HUES6 (cell line): Measurements from ENCODE around the gene IFITM10.

Experiments used
- H3K27ac ChIP-seq: 2 replicates; pipeline ENCODE4 v1.7.0; 2013; ENCODE audit warnings: low read depth, mild to moderate bottlenecking, low read length, inconsistent platforms
- H3K27me3 ChIP-seq: 2 replicates; pipeline ENCODE4 v1.6.1; 2013; ENCODE audit warnings: low read length; ENCODE audit not compliant: control insufficient read depth, insufficient read depth
- H3K36me3 ChIP-seq: 2 replicates; pipeline ENCODE4 v1.6.1; 2013; ENCODE audit warnings: low read length; ENCODE audit not compliant: control insufficient read depth, insufficient read depth
- H3K4me1 ChIP-seq: 2 replicates; pipeline ENCODE4 v1.6.1; 2013; ENCODE audit warnings: low read length; ENCODE audit not compliant: control insufficient read depth, insufficient read depth
- H3K4me3 ChIP-seq: 2 replicates; pipeline ENCODE4 v1.5.1; 2013; ENCODE audit warnings: low read depth, low read length
- H3K9ac ChIP-seq: one replicate; pipeline ENCODE4 v1.6.1; 2013; ENCODE audit warnings: mild to moderate bottlenecking, low read length
- H3K9me3 ChIP-seq: 2 replicates; pipeline ENCODE4 v1.6.1; 2013; ENCODE audit warnings: low read depth, low read length; ENCODE audit not compliant: control insufficient read depth, insufficient read depth

Gene IFITM10

DNA sequence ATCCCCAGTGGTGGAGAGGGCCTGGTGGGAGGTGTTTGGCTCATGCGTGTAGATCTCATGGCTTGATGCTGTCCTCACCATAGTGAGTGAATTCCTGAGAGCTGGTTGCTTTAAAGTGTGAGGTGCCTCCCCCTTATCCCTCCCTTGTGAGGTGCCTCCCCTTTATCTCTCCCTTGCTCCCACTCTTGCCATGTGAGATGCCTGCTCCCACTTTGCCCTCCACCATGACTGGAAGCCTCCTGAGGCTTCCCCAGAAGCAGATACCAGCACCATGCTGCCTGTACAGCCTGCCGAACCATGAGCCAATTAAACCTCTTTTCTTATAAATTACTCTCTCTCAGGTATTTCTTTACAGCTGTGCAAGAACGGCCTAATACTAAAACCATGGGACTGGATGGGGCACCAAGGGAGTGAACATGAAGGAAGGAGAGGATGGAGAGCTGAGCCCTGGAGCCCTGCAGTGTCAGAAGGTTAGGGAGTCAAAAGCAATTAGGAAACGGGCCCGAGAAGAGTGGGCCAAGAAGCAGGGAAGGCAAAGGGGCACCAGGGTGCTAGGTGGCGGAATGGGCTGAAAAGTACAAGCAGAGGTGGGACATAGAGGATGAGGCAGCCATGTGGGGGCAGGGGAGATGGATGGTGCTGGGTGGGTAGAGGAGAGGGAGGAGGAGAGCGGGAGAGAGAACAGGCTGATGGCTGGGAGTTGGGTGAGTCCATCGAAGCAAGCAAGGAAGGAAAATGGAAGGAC lies 9.4 kb downstream of the IFITM10 start:
- H3K9me3 ChIP-seq, result peaks cover 7% of the 10 kb centered on the region
- H3K4me3 ChIP-seq, result no peak overlapping the region
- H3K36me3 ChIP-seq, result no peaks in the 10 kb centered on the region
- no peak overlapping the region for H3K9ac ChIP-seq
- H3K27me3 ChIP-seq, result peaks cover 82% of the 10 kb centered on the region
- H3K4me1 ChIP-seq, result no peaks in the 10 kb centered on the region
- no peak overlapping the region for H3K27ac ChIP-seq

DNA sequence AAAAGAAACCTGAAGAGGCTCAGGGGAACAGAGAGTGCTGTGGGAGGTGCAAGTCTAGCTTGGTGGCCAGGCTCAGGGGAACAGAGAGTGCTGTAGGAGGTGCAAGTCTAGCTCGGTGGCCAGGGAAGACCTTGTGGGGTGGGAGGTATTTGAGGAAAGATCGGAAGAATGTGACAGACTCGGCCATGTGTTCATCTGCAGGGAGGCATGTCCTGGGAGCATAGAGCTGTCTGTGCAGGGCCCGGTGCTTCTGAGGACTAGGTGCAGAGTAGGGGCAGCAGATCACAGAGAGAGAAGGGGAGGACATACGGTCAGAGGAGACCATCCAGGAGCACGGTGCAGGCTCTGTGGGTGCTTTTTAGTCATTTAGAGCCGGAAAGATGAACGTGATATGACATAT lies 10.8 kb downstream of the IFITM10 start:
- peaks cover 4% of the 10 kb centered on the region for H3K9me3 ChIP-seq
- no peak overlapping the region for H3K4me3 ChIP-seq
- H3K9ac ChIP-seq, result no peak overlapping the region
- no peaks in the 10 kb centered on the region for H3K4me1 ChIP-seq
- H3K36me3 ChIP-seq, result no peaks in the 10 kb centered on the region
- no peak overlapping the region for H3K27ac ChIP-seq
- H3K27me3 ChIP-seq, result peaks cover 81% of the 10 kb centered on the region

DNA sequence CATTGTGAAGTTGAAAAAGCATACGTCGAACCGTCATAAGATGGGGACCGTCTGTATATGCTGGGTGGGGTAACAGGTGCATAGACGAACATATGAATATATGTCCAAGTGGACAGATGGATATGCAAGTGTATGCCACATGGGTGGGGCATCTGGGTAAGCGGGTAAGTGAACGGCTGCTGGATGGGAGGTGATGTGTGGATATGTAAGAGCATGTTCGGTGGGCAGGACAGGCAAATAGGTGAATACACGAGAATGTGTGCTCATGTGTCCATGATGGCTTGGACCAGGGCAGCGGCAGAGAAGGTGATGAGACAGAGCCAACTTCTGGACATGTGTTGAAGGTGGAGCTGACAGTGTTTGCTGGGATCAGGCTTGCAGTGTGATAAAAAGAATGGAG lies 12.0 kb downstream of the IFITM10 start:
- Histone ChIP-seq H3K27ac (no peak overlapping the region), H3K9me3 (peaks cover 4% of the 10 kb centered on the region), H3K4me1 (no peaks in the 10 kb centered on the region), H3K36me3 (no peaks in the 10 kb centered on the region), H3K27me3 (peaks cover 81% of the 10 kb centered on the region), H3K9ac (no peak overlapping the region), H3K4me3 (no peak overlapping the region)

DNA sequence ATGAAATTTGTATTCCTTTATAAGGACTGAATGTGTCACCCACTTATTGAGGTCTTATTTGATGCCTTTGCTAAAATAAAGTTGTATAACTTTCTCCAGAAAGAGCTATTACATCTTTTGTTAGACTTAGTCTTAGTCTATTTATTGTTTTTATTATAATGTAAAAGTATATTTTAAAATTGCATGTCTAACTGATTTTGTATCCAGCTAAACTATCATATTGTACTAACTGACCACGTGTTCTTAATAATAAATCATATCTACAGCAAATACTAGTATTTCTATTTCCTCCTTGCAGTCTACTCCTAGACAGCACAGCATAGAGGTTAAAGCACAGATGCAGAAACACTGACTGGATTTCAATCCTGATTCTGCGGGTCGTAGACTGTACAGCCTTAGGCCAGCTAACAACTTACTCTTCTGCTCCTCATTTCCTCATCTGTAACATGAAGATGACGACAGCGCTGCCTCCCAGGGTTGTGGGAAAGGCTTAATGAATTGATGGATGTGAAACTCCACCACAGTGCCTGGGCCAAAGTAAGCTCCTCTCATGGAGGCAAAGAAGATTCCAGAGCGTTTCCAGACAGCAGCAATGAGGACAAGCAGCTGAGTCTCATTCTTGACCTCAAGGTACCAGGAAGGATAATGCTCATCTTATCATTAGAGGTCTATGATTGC lies 13.2 kb downstream of the IFITM10 start:
- H3K4me1 ChIP-seq, result no peaks in the 10 kb centered on the region
- no peak overlapping the region for H3K4me3 ChIP-seq
- peaks cover 4% of the 10 kb centered on the region for H3K9me3 ChIP-seq
- H3K36me3 ChIP-seq, result no peaks in the 10 kb centered on the region
- H3K27me3 ChIP-seq, result peaks cover 81% of the 10 kb centered on the region
- no peak overlapping the region for H3K27ac ChIP-seq
- H3K9ac ChIP-seq, result no peak overlapping the region

DNA sequence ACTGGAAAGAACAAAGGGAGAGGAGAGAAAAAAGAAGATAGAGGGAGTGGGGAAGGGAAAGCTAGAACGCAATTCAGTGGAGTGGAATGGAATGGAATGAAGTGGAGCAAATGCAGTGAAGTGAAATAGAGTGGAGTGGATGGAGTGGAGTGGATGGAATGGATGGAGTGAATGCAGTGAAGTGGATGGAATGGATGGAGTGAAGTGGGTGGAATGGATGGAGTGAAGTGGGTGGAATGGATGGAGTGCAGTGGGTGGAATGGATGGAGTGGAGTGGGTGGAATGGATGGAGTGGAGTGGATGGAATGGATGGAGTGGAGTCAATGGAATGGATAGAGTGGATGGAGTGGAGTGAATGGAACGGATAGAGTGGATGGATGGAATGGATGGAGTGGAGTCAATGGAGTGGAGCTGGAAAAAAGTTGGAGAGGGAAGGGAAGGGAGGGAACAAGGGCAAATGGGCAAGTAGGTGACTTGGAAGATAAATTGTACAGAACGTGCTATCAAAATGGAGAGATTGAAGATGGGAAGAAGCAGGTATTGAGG lies 13.9 kb downstream of the IFITM10 start:
- H3K36me3 ChIP-seq, result no peaks in the 10 kb centered on the region
- H3K9me3 ChIP-seq, result peaks cover 6% of the 10 kb centered on the region
- peaks cover 80% of the 10 kb centered on the region for H3K27me3 ChIP-seq
- no peak overlapping the region for H3K27ac ChIP-seq
- no peak overlapping the region for H3K9ac ChIP-seq
- H3K4me1 ChIP-seq, result no peaks in the 10 kb centered on the region
- no peak overlapping the region for H3K4me3 ChIP-seq

DNA sequence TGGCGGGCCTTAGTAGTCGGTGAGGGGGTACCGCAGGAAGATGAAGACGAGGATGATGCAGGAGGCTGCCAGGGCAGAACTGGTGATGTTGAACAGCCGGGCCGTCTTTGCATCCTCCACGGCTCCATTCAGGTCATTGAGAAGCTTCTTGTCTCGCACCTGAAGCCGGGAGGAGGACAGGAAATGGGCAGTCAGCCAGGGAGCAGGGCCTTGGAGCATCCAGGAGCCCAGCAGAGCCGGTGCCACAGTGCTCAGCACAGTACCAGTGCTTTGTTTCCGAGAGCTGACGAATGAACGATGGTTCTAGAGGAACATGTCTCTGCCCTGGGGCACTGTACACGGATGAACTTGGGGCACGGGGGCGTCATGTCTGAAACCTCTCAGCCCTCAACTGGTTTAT lies 15.1 kb downstream of the IFITM10 start:
- H3K4me3 ChIP-seq, result no peak overlapping the region
- H3K27me3 ChIP-seq, result peaks cover 74% of the 10 kb centered on the region
- H3K36me3 ChIP-seq, result no peaks in the 10 kb centered on the region
- H3K27ac ChIP-seq, result no peak overlapping the region
- no peaks in the 10 kb centered on the region for H3K4me1 ChIP-seq
- H3K9me3 ChIP-seq, result peaks cover 13% of the 10 kb centered on the region
- no peak overlapping the region for H3K9ac ChIP-seq

DNA sequence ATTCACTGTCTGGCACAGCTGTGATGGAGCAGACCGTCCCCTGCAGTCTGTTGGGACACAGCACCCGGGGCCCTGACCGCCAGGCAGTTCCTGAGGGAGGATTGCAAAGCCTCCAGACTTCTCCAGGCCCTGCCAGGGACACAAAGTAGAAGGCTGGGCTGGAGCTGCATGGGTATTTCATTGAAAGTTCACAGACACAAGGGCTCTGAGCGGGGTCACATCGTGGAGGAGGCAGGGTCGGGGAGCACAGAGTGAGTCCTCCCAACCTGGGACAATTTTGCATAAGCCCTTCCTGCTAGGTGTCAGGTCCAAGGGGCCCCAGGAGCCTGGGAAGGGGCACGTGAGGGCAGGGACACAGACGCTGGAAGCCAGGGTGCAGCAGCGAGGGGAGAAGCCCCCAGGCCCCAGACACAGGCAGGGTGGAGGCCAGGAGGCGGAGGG lies 15.7 kb downstream of the IFITM10 start:
- Histone ChIP-seq H3K9me3 (peaks cover 13% of the 10 kb centered on the region), H3K9ac (no peak overlapping the region), H3K4me3 (no peak overlapping the region), H3K27ac (no peak overlapping the region), H3K27me3 (peaks cover 74% of the 10 kb centered on the region), H3K36me3 (no peaks in the 10 kb centered on the region), H3K4me1 (no peaks in the 10 kb centered on the region)

DNA sequence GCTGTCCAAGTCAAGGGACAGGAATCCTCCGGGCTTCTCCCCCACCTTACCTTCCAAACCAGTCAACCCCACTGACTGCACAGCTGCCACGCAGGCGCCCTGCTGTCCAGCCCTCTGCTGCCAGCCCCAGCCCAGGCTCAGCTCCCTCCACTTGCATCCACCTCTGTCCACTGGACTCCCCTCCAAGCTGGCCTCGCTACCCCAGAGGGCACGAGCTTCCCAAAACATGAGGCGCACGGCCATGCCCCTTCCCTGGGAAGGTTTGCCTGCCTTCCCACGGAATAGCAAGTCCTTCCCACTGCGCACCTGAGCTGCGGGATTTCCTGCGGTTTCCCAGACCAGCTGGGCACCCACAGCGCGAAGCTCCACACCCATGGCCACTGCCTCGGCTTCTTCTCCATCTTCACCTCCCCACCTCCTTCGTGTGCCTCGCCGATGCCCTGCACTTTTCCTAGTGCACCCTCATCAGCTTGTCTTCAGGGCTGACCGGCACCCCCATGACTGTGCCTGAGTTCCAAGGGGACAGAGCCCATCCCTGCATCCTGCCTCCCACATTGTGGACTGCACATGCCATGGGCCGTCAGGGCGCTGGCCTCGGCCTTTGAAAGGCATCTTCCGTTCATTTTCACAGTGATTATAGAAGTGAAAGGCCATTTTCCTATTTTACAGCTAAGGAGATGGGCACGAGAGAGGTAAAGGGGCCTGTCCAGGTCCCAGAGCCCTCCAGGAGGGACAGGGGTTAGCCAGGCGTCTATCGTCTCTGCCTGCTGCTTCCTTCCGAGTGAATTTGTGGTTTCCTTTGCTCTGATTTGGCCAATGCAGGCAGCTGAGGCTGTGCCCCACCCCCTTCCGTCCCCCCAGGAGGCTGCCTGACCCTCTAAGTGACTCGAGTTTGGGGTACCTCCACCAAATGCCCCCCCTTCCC lies 16.4 kb downstream of the IFITM10 start:
- H3K4me3 ChIP-seq, result no peak overlapping the region
- H3K27me3 ChIP-seq, result peaks cover 70% of the 10 kb centered on the region
- no peak overlapping the region for H3K9ac ChIP-seq
- peaks cover 13% of the 10 kb centered on the region for H3K9me3 ChIP-seq
- no peak overlapping the region for H3K27ac ChIP-seq
- H3K36me3 ChIP-seq, result no peaks in the 10 kb centered on the region
- H3K4me1 ChIP-seq, result no peaks in the 10 kb centered on the region

DNA sequence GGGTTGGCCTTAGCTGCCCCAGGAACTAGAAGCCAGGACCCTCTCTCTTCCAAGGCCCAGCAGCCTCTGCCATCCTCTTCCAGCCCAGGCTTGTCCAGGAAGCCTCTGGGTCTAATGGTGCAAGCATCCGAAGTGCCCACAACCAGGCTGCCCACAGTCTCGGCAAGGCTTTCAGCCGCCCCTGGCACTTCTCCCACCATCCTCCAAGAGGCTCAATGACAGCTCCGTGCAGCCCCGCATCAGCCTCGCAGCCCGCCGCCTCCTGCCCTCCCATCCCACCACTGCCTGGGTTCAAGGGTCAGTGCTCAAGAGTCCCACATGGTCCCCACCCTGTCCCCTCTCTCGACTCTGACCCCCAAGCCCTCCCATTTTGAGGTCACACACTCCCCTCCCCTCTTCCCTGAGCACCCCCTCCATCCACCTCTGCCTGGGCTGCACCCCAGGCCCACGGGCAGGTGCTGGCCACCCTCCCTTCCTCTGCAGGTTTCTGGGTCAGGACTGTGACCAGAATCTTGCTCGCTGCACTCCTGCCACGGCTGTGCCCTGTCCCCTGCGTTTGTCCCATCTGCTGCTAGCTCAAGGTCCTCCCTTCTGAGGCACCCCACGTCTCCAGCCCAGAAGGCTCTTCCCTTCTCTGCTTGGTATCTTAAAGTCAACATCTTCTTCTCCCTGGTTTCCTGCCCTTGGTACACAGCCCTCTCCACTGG lies 17.2 kb downstream of the IFITM10 start:
- H3K27me3 ChIP-seq, result peaks cover 67% of the 10 kb centered on the region

DNA sequence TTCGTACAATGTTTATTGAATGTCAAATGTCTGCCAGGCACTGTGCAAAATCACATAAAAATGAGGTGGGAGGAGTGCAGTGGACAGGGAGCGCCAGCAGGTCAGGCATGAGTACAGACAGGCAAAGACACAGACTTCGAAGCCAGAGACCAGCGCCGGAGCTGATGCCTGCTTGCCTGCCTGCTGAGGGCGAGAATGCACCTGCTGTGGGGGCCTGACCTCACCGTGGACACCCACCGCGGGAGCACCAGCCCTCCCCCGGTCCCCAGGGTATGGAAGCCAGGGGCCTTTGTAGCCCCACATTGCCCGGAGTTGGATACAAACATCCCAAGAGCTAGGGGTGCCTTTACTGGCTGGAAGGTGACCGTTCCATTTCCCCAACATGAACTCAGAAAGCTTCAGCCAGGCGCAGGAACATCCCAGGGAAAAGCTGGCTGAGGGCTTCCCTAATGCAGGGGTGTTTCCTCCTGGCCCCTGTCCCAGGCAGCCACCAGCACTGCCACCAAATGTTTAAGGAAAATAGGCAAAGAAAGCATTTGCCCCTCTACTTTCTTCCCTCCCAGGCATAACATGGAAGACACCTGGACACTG lies 17.9 kb downstream of the IFITM10 start:
- no peak overlapping the region for H3K9ac ChIP-seq
- peaks cover 12% of the 10 kb centered on the region for H3K9me3 ChIP-seq
- no peaks in the 10 kb centered on the region for H3K4me1 ChIP-seq
- H3K27ac ChIP-seq, result no peak overlapping the region
- H3K36me3 ChIP-seq, result no peaks in the 10 kb centered on the region
- no peak overlapping the region for H3K4me3 ChIP-seq
- H3K27me3 ChIP-seq, result peaks cover 69% of the 10 kb centered on the region

More for the DNA sequence above, 17.2 kb downstream of the IFITM10 start:
- Histone ChIP-seq H3K9me3 (peaks cover 13% of the 10 kb centered on the region), H3K9ac (no peak overlapping the region), H3K4me1 (no peaks in the 10 kb centered on the region), H3K27ac (no peak overlapping the region), H3K36me3 (no peaks in the 10 kb centered on the region), H3K4me3 (no peak overlapping the region)
